Endothelial cell of umbilical vein (primary cell): ENCODE results near the gene TEX19. TPM values are rescaled to one million over a fixed set of nuclear protein-coding genes. Genes with fewer than 3 reads are reported as not detected.

Experiments used
- BruUV-seq: library from RNA; stranded (reverse); fragments of 400-500 nt; replicated peaks from 2 replicates; lab custom pipeline; 2021; lab: Mats Ljungman, UMichigan
- CTCF ChIA-PET: fragments of 300-600, 350-600 bp; sonication (Branson Sonifier 250); formaldehyde crosslinking; loops from one replicate; lab custom pipeline; 2021; ENCODE audit warnings: antibody characterized with exemption, inconsistent platforms; lab: Charles Lee
- POLR2A ChIA-PET: fragments of 300-600, 350-600 bp; sonication (Branson Sonifier 250); formaldehyde crosslinking; loops from one replicate; lab custom pipeline; 2021; ENCODE audit warnings: antibody characterized with exemption, inconsistent platforms; lab: Charles Lee
- DNase-seq: peaks from one replicate; pipeline ENCODE4 v3.0.0-alpha.2; 2011; ENCODE audit warnings: low read depth, low spot score
- FAIRE-seq: peaks from 2 replicates; lab custom pipeline; 2011; peaks lifted over from hg19 to GRCh38; lab: Jason Lieb, UNC
- H2AFZ ChIP-seq: 2 replicates; pipeline ENCODE4 v1.6.0; 2012; ENCODE audit warnings: low read depth, low read length, control low read depth, inconsistent platforms
- H3K27ac ChIP-seq: 2 replicates; pipeline ENCODE4 v1.5.1; 2011; ENCODE audit warnings: low read depth, mild to moderate bottlenecking, control low read depth, low read length, moderate library complexity; ENCODE audit not compliant: insufficient read depth
- H3K27me3 ChIP-seq, 2 experiments: 2 replicates each; pipeline versions ENCODE4 v1.6.0 to v1.6.1; 2011; ENCODE audit warnings: low read length in 2 of 2, mixed read lengths in 1 of 2; ENCODE audit not compliant: control insufficient read depth in 2 of 2, insufficient read depth in 2 of 2
- H3K36me3 ChIP-seq, 2 experiments: 2 replicates in 1 of 2; 3 replicates in 1 of 2; pipeline ENCODE4 v1.5.1; 2011; ENCODE audit warnings: low read length in 2 of 2, mild to moderate bottlenecking in 1 of 2, moderate library complexity in 1 of 2; ENCODE audit not compliant: control insufficient read depth in 2 of 2, insufficient read depth in 2 of 2; ENCODE audit errors: extremely low read depth in 1 of 2
- H3K4me1 ChIP-seq: 3 replicates; pipeline ENCODE4 v1.5.1; 2011; ENCODE audit warnings: mild to moderate bottlenecking, low read length; ENCODE audit not compliant: control insufficient read depth, insufficient read depth; ENCODE audit errors: extremely low read depth
- H3K4me2 ChIP-seq: 2 replicates; pipeline ENCODE4 v1.6.1; 2011; ENCODE audit warnings: low read length, control low read depth, mixed read lengths; ENCODE audit not compliant: insufficient read depth
- H3K4me3 ChIP-seq, 3 experiments: fragments of 200-600 bp in 1 of 3; sonication (generic), shearing (Covaris generic) in 1 of 3; replicated peaks in 1 of 3; 2 replicates each; pipeline ENCODE4 v1.5.1; 2011 to 2016; ENCODE audit warnings: control low read depth in 3 of 3, low read length in 3 of 3, mild to moderate bottlenecking in 2 of 3, inconsistent platforms in 1 of 3, low read depth in 1 of 3, moderate library complexity in 1 of 3; ENCODE audit not compliant: insufficient read depth in 1 of 3
- H3K79me2 ChIP-seq: 2 replicates; pipeline ENCODE4 v1.6.0; 2012; ENCODE audit warnings: low read length, inconsistent platforms; ENCODE audit not compliant: control insufficient read depth, insufficient read depth
- H3K9ac ChIP-seq: replicated peaks from 2 replicates; pipeline ENCODE3; 2011; ENCODE audit warnings: low read length, control low read depth; ENCODE audit not compliant: insufficient read depth; ENCODE audit errors: extremely low read depth
- H3K9me1 ChIP-seq: replicated peaks from 3 replicates; pipeline ENCODE4 v1.6.0; 2011; ENCODE audit warnings: mild to moderate bottlenecking, low read length; ENCODE audit not compliant: control insufficient read depth, insufficient read depth; ENCODE audit errors: extremely low read depth
- H3K9me3 ChIP-seq: replicated peaks from 2 replicates; pipeline ENCODE4 v1.5.1; 2012; ENCODE audit warnings: low read length, inconsistent platforms; ENCODE audit not compliant: control insufficient read depth, insufficient read depth
- H4K20me1 ChIP-seq: replicated peaks from 2 replicates; pipeline ENCODE3; 2011; ENCODE audit warnings: mild to moderate bottlenecking, low read length; ENCODE audit not compliant: control insufficient read depth, insufficient read depth; ENCODE audit errors: extremely low read depth
- CTCF ChIP-seq, 2 donors: IDR thresholded peaks; 1 replicate in 1 of 2; 2 replicates in 1 of 2; pipeline ENCODE4 v1.5.1; 2011; ENCODE audit warnings: low read length in 2 of 2, mild to moderate bottlenecking in 2 of 2, moderate library complexity in 2 of 2, control low read depth in 1 of 2, inconsistent platforms in 1 of 2, low read depth in 1 of 2; ENCODE audit not compliant: insufficient read depth in 1 of 2; ENCODE audit errors: extremely low read depth in 1 of 2
- EZH2 ChIP-seq: IDR thresholded peaks from 2 replicates; pipeline ENCODE4 v1.6.1; 2012; ENCODE audit warnings: borderline replicate concordance, low read depth, mild to moderate bottlenecking, moderate library complexity, low read length, inconsistent platforms; ENCODE audit not compliant: severe bottlenecking
- FOS ChIP-seq: IDR thresholded peaks from 2 replicates; pipeline ENCODE4 v1.6.1; 2011; ENCODE audit warnings: mild to moderate bottlenecking, low read length, moderate library complexity, borderline replicate concordance; ENCODE audit not compliant: insufficient read depth
- GATA2 ChIP-seq: IDR thresholded peaks from 2 replicates; pipeline ENCODE4 v1.7.0; 2011; ENCODE audit warnings: low read depth, mild to moderate bottlenecking, moderate library complexity, mixed read lengths, low read length; ENCODE audit not compliant: insufficient read length, insufficient read depth
- JUN ChIP-seq: IDR thresholded peaks from 2 replicates; pipeline ENCODE4 v1.6.1; 2011; ENCODE audit warnings: borderline replicate concordance, low read depth; ENCODE audit not compliant: insufficient read length, insufficient read depth
- MYC ChIP-seq: IDR thresholded peaks from one replicate; pipeline ENCODE4 v1.6.1; 2011; ENCODE audit warnings: mild to moderate bottlenecking, low read depth, low read length
- POLR2AphosphoS5 ChIP-seq: IDR thresholded peaks from 2 replicates; pipeline ENCODE4 v1.6.1; 2012; ENCODE audit warnings: low read depth, mild to moderate bottlenecking, control low read depth, low read length, moderate library complexity; ENCODE audit not compliant: insufficient read depth
- dilution Hi-C: fragments of 300-500 bp; cut with MboI; formaldehyde crosslinking; loops from one replicate; pipeline ENCODE4 v1.15.0; 2019; ENCODE audit warnings: low sequenced_read_pairs; ENCODE audit not compliant: extremely low pct_ligation_motif_present
- intact Hi-C: fragments of 100-400 bp; cut with micrococcal nuclease; formaldehyde crosslinking; loops from one replicate; pipeline ENCODE4 v1.10.0; 2022
- polyA plus RNA-seq, 4 experiments: library from polyadenylated mRNA; depleted of rRNA in 3 of 4; stranded (reverse) in 3 of 4; unstranded in 1 of 4; fragments of >200 nt; gene quantifications; 2 replicates each; pipeline versions ENCODE4 v1.2.1 to v1.2.3, GENCODE V29; 2011 to 2012; ENCODE audit warnings: missing spikeins in 1 of 4
- total RNA-seq: library from RNA; stranded (reverse); gene quantifications from 2 replicates; pipeline ENCODE4 v1.2.3, GENCODE V29; 2021

TEX19 gene
- total and polyA plus RNA-seq, 2 donors (not counting 3 experiments of a cell fraction or from before 2014, with no cell fraction given), result 0.06 TPM; not detected in 1

DNA sequence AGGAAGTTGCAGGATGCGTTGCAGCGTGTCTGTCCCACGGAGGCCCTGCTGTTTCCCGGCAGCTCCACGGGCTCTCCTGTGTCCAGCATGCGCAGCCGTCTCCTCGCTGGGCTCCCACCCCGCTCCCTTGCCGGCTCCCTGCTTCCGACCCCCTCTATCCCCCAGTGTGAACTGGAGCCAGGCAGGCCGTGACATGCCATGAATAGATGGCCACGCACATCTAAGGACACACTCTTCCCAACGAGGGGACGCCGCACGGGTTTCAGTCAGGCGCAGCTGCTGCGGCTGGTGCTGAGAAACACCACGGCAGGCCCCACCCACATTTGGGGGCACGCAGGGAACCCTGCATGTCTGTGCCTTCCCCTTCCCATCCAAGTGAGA, 49.9 kb downstream of the TEX19 start:
- H3K4me2 ChIP-seq, result no peak overlapping the region
- ChIA-PET POLR2A (no interaction called here), CTCF (no interaction called here)
- no peak overlapping the region for H3K9ac ChIP-seq
- no peaks in the 10 kb centered on the region for H3K9me1 ChIP-seq
- dilution Hi-C loops (no loop called here), intact Hi-C loops (no loop called here)
- H3K9me3 ChIP-seq, result no peaks in the 10 kb centered on the region
- H3K4me1 ChIP-seq, result no peaks in the 10 kb centered on the region
- no TSS peak for BruUV-seq
- H3K79me2 ChIP-seq, result no peaks in the 10 kb centered on the region
- FAIRE-seq (no peak), DNase-seq (no peak)
- H3K27me3 ChIP-seq, result no peaks in the 10 kb centered on the region
- H3K36me3 ChIP-seq, result no peaks in the 10 kb centered on the region
- TF ChIP-seq POLR2AphosphoS5 (no peak), GATA2 (no peak)
- H3K27ac ChIP-seq, result no peak overlapping the region
- no peak overlapping the region for H2AFZ ChIP-seq
- H4K20me1 ChIP-seq, result no peaks in the 10 kb centered on the region
- no peak overlapping the region for H3K4me3 ChIP-seq

- no peak for FAIRE-seq
- H3K27ac ChIP-seq, result no peak overlapping the region
- no peaks in the 10 kb centered on the region for H4K20me1 ChIP-seq
- H3K27me3 ChIP-seq, result no peaks in the 10 kb centered on the region
- no peaks in the 10 kb centered on the region for H3K79me2 ChIP-seq
- dilution Hi-C loops, result no loop called here
- H3K9me1 ChIP-seq, result no peaks in the 10 kb centered on the region
- H3K9me3 ChIP-seq, result no peaks in the 10 kb centered on the region
- intact Hi-C loops, result loop anchor here (10.0 kb wide), 2 partner anchors 165 to 375 kb away; partner anchors contain the start of genes DCXR and RAC3
- CTCF ChIA-PET, result interaction anchor here (1.1 to 1.2 kb wide), 2 partner anchors 8 to 14 kb away, joined by 4 to 6 read pairs; no protein-coding TSS in a partner anchor
- no peak overlapping the region for H2AFZ ChIP-seq
- H3K9ac ChIP-seq, result no peak overlapping the region
- H3K4me3 ChIP-seq, result no peak overlapping the region
- POLR2A ChIA-PET, result no interaction called here
- no TSS peak for BruUV-seq
- H3K4me1 ChIP-seq, result no peaks in the 10 kb centered on the region
- no peak overlapping the region for H3K4me2 ChIP-seq
- no peak for DNase-seq
- no peaks in the 10 kb centered on the region for H3K36me3 ChIP-seq
- TF ChIP-seq MYC (no peak), EZH2 (no peak), JUN (no peak), CTCF (IDR thresholded peaks at IDR 0.05; ENCODE audit: extremely low read depth in 1 of 2, insufficient read depth in 1 of 2, low read depth in 1 of 2, low read length in 2 of 2) (no peak), GATA2 (no peak), FOS (no peak)
Measured at GRCh38 chr17:82410014-82410716, 51.1 kb downstream of the TEX19 start.
